GM12878 (cell line): Measurements from ENCODE around the gene MYLK4. TPM values are rescaled to one million over a fixed set of nuclear protein-coding genes. Genes with fewer than 3 reads are reported as not detected.

ENCODE experiments used
- ATAC-seq: fragments of 200-7000 bp; cut with Tn5 transposase; 3 replicates; pipeline ENCODE4 v1.9.1; 2020; ENCODE audit warnings: mild to moderate bottlenecking, moderate library complexity
- BruUV-seq: library from RNA; stranded (reverse); fragments of 400-500 nt; replicated peaks from 2 replicates; lab custom pipeline; 2021; lab: Mats Ljungman, UMichigan
- CTCF ChIA-PET: fragments of 300-600 bp; sonication (Branson Sonifier 250); formaldehyde crosslinking; extraction: SDS; loops from one replicate; lab custom pipeline; 2021; ENCODE audit warnings: inconsistent platforms; lab: Yijun Ruan, JAX
- POLR2A ChIA-PET: fragments of 350-600 bp; formaldehyde crosslinking; extraction: SDS; loops from one replicate; lab custom pipeline; 2021; ENCODE audit warnings: inconsistent platforms; lab: Charles Lee
- RAD21 ChIA-PET: fragments of 300-600 bp; sonication (Branson Sonifier 250); formaldehyde crosslinking; loops from one replicate; lab custom pipeline; 2023; ENCODE audit warnings: antibody characterized with exemption; ENCODE audit not compliant: unreplicated experiment; lab: Charles Lee
- SMC1A ChIA-PET: fragments of 300-600 bp; sonication (Branson Sonifier 250); formaldehyde crosslinking; loops from one replicate; lab custom pipeline; 2023; ENCODE audit not compliant: unreplicated experiment, uncharacterized antibody; lab: Charles Lee
- DNase-seq: peaks from one replicate; pipeline ENCODE4 v3.0.0-alpha.2; 2011; ENCODE audit warnings: low read depth, low spot score
- FAIRE-seq: peaks from 3 replicates; lab custom pipeline; 2011; peaks lifted over from hg19 to GRCh38; lab: Jason Lieb, UNC
- H2AFZ ChIP-seq: 2 replicates; pipeline ENCODE4 v1.6.0; 2011; ENCODE audit warnings: low read depth, low read length, control low read depth; ENCODE audit not compliant: control insufficient read depth
- H3K27ac ChIP-seq: 2 replicates; pipeline ENCODE4 v1.5.1; 2011; ENCODE audit warnings: control low read depth; ENCODE audit not compliant: control insufficient read depth, insufficient read depth
- H3K27me3 ChIP-seq, 2 experiments: replicated peaks in 1 of 2; 2 replicates each; pipeline versions ENCODE4 v1.6.0 to v1.6.1; 2011; ENCODE audit warnings: low read length in 1 of 2; ENCODE audit not compliant: control insufficient read depth in 2 of 2, insufficient read depth in 2 of 2
- H3K36me3 ChIP-seq, 2 experiments: 2 replicates each; pipeline ENCODE4 v1.5.1; 2011; ENCODE audit warnings: low read length in 1 of 2; ENCODE audit not compliant: control insufficient read depth in 2 of 2, insufficient read depth in 2 of 2
- H3K4me1 ChIP-seq: 2 replicates; pipeline ENCODE4 v1.6.1; 2011; ENCODE audit warnings: mild to moderate bottlenecking, low read length, moderate library complexity, mixed read lengths; ENCODE audit not compliant: control insufficient read depth, insufficient read depth
- H3K4me2 ChIP-seq: 2 replicates; pipeline ENCODE4 v1.6.0; 2011; ENCODE audit warnings: control low read depth; ENCODE audit not compliant: control insufficient read depth, insufficient read depth
- H3K4me3 ChIP-seq: fragments of 200-600 bp; sonication (generic); 2 replicates; pipeline ENCODE4 v1.5.1; 2016
- H3K79me2 ChIP-seq: 2 replicates; pipeline ENCODE4 v1.6.0; 2011; ENCODE audit warnings: low read length; ENCODE audit not compliant: control insufficient read depth, insufficient read depth
- H3K9ac ChIP-seq: 2 replicates; pipeline ENCODE4 v1.8.0; 2011; ENCODE audit warnings: low read length, control low read depth, mixed read lengths; ENCODE audit not compliant: control insufficient read depth, insufficient read depth
- H3K9me3 ChIP-seq: replicated peaks from 3 replicates; pipeline ENCODE4 v1.5.1; 2011; ENCODE audit warnings: mild to moderate bottlenecking, low read length; ENCODE audit not compliant: control insufficient read depth, insufficient read depth
- H4K20me1 ChIP-seq: 2 replicates; pipeline ENCODE4 v1.6.0; 2011; ENCODE audit not compliant: control insufficient read depth, insufficient read depth
- ASH2L ChIP-seq: fragments of 300-600, 200-600 bp; sonication (generic); IDR thresholded peaks from 2 replicates; pipeline ENCODE4 v1.6.1; 2017; ENCODE audit warnings: low read depth, mild to moderate bottlenecking, borderline replicate concordance
- ATF2 ChIP-seq: IDR thresholded peaks from 2 replicates; pipeline ENCODE4 v1.6.1; 2012; ENCODE audit warnings: low read length, inconsistent platforms
- BACH1 ChIP-seq: fragments of 450-650 bp; IDR thresholded peaks from 2 replicates; pipeline ENCODE4 v1.6.1; 2017; ENCODE audit warnings: mild to moderate bottlenecking, borderline replicate concordance
- CEBPZ ChIP-seq: fragments of 150-350 bp; IDR thresholded peaks from 2 replicates; pipeline ENCODE4 v1.6.1; 2016; ENCODE audit warnings: low read depth, low read length
- EED ChIP-seq: sonication (generic); IDR thresholded peaks from 2 replicates; pipeline ENCODE4 v1.6.1; 2016; ENCODE audit warnings: antibody characterized with exemption, low read depth
- HCFC1 ChIP-seq: fragments of 150-350 bp; IDR thresholded peaks from 2 replicates; pipeline ENCODE4 v1.6.1; 2014; ENCODE audit warnings: low read length
- HDAC6 ChIP-seq: fragments of 200-600 bp; sonication (generic); IDR thresholded peaks from one replicate; pipeline ENCODE4 v1.8.0; 2017; ENCODE audit warnings: antibody characterized with exemption; ENCODE audit not compliant: unreplicated experiment
- IKZF1 ChIP-seq: fragments of 450-650 bp; conservative IDR thresholded peaks from 2 replicates; pipeline ENCODE4 v1.6.1; 2017; ENCODE audit warnings: antibody characterized with exemption, mild to moderate bottlenecking
- KLF5 ChIP-seq: fragments of 450-650 bp; IDR thresholded peaks from 2 replicates; pipeline ENCODE4 v1.6.1; 2014; ENCODE audit warnings: mild to moderate bottlenecking; ENCODE audit not compliant: partially characterized antibody
- SMC3 ChIP-seq: IDR thresholded peaks from 2 replicates; pipeline ENCODE4 v1.6.1; 2011; ENCODE audit warnings: low read length, improper control_type of control experiment, borderline replicate concordance
- USF1 ChIP-seq: IDR thresholded peaks from 2 replicates; pipeline ENCODE4 v1.6.1; 2011; ENCODE audit warnings: borderline replicate concordance, low read depth, mild to moderate bottlenecking, moderate library complexity, mixed read lengths, low read length; ENCODE audit not compliant: insufficient read depth; ENCODE audit errors: extremely low read length
- WRNIP1 ChIP-seq: IDR thresholded peaks from 2 replicates; pipeline ENCODE4 v1.6.1; 2011; ENCODE audit warnings: low read depth, low read length, improper control_type of control experiment, borderline replicate concordance
- ZNF274 ChIP-seq: IDR thresholded peaks from one replicate; pipeline ENCODE4 v1.8.0; 2011; ENCODE audit not compliant: insufficient read length, insufficient read depth
- WGBS: methylation state at CpG from one replicate; pipeline ENCODE4 v1.1.6; 2016; ENCODE audit warnings: low lambda C conversion rate; ENCODE audit not compliant: insufficient replicate concordance, insufficient coverage; ENCODE audit errors: missing lambda C conversion rate; 5-methylcytosine and 5-hydroxymethylcytosine counted together
- in situ Hi-C: fragments of 300-500 bp; cut with MboI; formaldehyde crosslinking; loops from 9 replicates; pipeline ENCODE4 v1.14.3; 2018; ENCODE audit warnings: mixed read lengths
- intact Hi-C: fragments of 100-400 bp; cut with micrococcal nuclease; formaldehyde crosslinking; loops from one replicate; pipeline ENCODE4 v1.14.2; 2022; ENCODE audit not compliant: unreplicated experiment
- polyA plus RNA-seq, 11 experiments: library from polyadenylated mRNA; depleted of rRNA in 4 of 11; unstranded in 6 of 11; stranded (reverse) in 5 of 11; fragments of >200 nt; fragmentation: Nextera tagmentation in 4 of 11; fragmentation: Illumina TruSeq in 1 of 11; extraction: Ambion mirVana in 4 of 11; extraction: Trizol in 1 of 11; gene quantifications; 1 replicate in 1 of 11; 2 replicates in 10 of 11; pipeline versions ENCODE4 v1.2.1 to v1.2.3, GENCODE V29; 2011 to 2016; ENCODE audit warnings: inconsistent platforms in 2 of 11, missing spikeins in 2 of 11, low read depth in 1 of 11
- total RNA-seq, 4 experiments: library from RNA; depleted of rRNA in 3 of 4; stranded (reverse); fragments of >200 nt in 3 of 4; fragmentation: Illumina TruSeq in 1 of 4; extraction: Trizol in 1 of 4; gene quantifications; 2 replicates each; pipeline versions ENCODE4 v1.2.1 to v1.2.3, GENCODE V29; 2013 to 2021

Gene MYLK4
- total and polyA plus RNA-seq, 10 of the 15 experiments (the other 5 are each of a cell fraction or from before 2014, with no cell fraction given): under 0.01 to 0.09 (median 0.05) TPM; not detected in 1

GRCh38 chr6:2652611-2653010 is 98.1 kb downstream of the MYLK4 start:
- Histone ChIP-seq H3K27ac (no peak overlapping the region), H3K4me2 (no peak overlapping the region), H4K20me1 (no peaks in the 10 kb centered on the region), H3K9ac (no peak overlapping the region), H3K4me3 (no peak overlapping the region), H2AFZ (no peak overlapping the region), H3K36me3 (no peaks in the 10 kb centered on the region)
- no TSS peak for BruUV-seq
- FAIRE-seq (no peak), DNase-seq (no peak), ATAC-seq (no peak)
- ChIA-PET POLR2A (no interaction called here), SMC1A (interaction anchor here (0.7 kb wide), 1 partner anchor 64 kb away, joined by 3 read pairs; no protein-coding TSS in a partner anchor), RAD21 (no interaction called here)
- 80% methylated on average over 3 of the region's 3 CpGs for WGBS
- intact Hi-C loops: no loop called here
- TF ChIP-seq USF1 (no peak), WRNIP1 (no peak), SMC3 (no peak)
- TF ChIP-seq, all 136 proteins: peak for 0
- H3K79me2 ChIP-seq: no peaks in the 10 kb centered on the region
- CTCF ChIA-PET: no interaction called here
- peaks cover 0 to 2% of the 10 kb centered on the region in 2 experiments; a peak in 2 of 4 replicates for H3K27me3 ChIP-seq
- H3K4me1 ChIP-seq: no peaks in the 10 kb centered on the region
- in situ Hi-C loops: no loop called here
- no peaks in the 10 kb centered on the region for H3K9me3 ChIP-seq

GRCh38 chr6:2651961-2652360 is 98.8 kb downstream of the MYLK4 start:
- in situ Hi-C loops (no loop called here), intact Hi-C loops (no loop called here)
- Histone ChIP-seq H3K27ac (no peak overlapping the region), H4K20me1 (no peaks in the 10 kb centered on the region), H3K9me3 (no peaks in the 10 kb centered on the region), H3K27me3 (peaks cover 2 to 5% of the 10 kb centered on the region in 2 experiments; a peak in 2 of 4 replicates), H3K4me3 (no peak overlapping the region), H2AFZ (no peak overlapping the region), H3K4me2 (no peak overlapping the region), H3K4me1 (no peaks in the 10 kb centered on the region), H3K36me3 (no peaks in the 10 kb centered on the region), H3K9ac (no peak overlapping the region), H3K79me2 (no peaks in the 10 kb centered on the region)
- no peak for FAIRE-seq
- ChIA-PET CTCF (no interaction called here), RAD21 (no interaction called here), POLR2A (no interaction called here), SMC1A (no interaction called here)
- no peak for ATAC-seq
- no peak for DNase-seq
- no TSS peak for BruUV-seq
- WGBS: 75% methylated on average over 3 of the region's 3 CpGs
- TF ChIP-seq IKZF1 (no peak), KLF5 (no peak), CEBPZ (no peak), EED (no peak), HCFC1 (no peak), BACH1 (no peak), ZNF274 (no peak), ASH2L (no peak), HDAC6 (no peak), ATF2 (no peak)
